ENCODE results near the gene SLC17A3.

Gene SLC17A3

DNA sequence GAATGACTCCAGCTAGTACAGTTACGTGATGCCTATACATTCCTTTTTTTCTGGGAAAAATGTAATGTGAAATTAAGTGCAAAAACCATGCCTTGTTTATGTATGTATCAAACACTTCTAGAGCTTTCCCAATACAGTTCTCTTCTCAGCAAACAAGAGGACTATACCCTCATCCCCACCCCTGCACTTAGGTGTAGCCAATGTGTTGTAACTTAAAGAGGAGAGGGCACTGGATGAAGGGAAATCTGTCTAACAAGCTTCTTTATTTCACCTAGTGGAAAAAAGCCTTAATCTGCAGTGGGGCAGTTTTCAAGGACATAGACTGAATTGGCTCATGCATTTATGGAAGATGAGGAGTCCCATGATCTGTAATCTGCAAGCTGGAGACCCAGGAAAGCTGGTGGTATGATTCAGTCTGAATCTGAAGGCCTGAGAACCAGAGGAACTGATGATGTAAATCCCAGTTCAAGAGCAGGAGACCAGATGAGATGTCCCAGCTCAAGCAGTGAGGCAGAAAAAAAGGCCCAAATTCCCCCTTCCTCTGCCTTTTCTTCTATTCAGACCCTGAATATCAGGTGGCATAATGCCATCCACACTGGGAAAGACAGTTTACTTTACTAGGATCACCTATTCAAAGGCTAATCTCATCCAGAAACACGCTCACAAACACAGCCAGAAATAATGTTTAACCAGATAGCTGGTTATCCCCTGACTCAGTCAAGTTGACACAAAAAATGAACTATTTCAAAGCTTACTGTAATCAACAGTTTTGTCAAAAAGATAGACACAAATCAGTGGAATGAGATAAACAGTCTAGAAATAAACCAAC lies 25.8 kb upstream of the SLC17A3 start:
- Mint-ChIP-seq H3K27ac (no peak overlapping the region), H3K4me3 (no peak overlapping the region), H3K9me3 (no peaks in the 10 kb centered on the region), H3K27me3 (peaks cover 6% of the 10 kb centered on the region), H3K4me1 (ENCODE audit: low read depth) (peaks cover 9% of the 10 kb centered on the region), H3K36me3 (ENCODE audit: low read depth) (no peaks in the 10 kb centered on the region)
- no peak for DNase-seq

GRCh38 chr6:25899123-25899522 lies 25.1 kb upstream of the SLC17A3 start:
- Mint-ChIP-seq H3K4me3 (no peak overlapping the region), H3K4me1 (ENCODE audit: low read depth) (peaks cover 9% of the 10 kb centered on the region), H3K36me3 (ENCODE audit: low read depth) (no peaks in the 10 kb centered on the region), H3K27ac (no peak overlapping the region), H3K9me3 (no peaks in the 10 kb centered on the region), H3K27me3 (peaks cover 9% of the 10 kb centered on the region)
- no peak for DNase-seq

DNA sequence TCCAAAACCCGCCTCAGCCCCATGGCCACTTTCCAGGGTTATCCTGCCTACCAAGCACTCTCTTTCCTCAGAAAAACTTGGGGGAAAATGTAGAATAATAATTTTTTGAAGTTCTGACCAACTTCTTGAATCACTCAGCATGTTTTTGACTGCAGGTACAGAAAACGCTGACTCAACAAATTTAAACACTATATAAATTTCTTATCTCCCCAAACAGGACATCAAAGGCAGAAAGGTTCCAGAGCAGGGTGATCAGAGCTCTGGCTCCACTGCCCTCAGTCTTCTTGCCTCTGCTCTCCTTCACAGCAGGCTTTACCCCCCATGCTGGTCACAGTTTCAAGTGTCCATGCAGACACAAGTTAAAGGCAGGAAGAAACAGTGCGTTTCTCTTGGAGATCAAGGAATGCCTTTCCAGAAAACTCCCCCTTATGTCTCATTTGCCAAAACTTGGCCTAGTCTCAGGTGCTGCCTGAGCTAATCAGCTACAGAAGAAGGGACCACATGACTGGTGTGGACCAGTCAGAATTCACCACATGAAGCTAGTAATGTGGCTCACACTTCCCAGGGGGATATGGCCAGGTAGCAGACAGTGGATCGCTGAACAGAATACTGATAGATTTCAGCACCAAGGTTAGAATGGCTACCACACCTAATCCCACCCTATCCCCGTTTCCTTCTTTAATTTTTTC lies 24.4 kb upstream of the SLC17A3 start:
- H3K27me3 Mint-ChIP-seq = peaks cover 11% of the 10 kb centered on the region
- H3K27ac Mint-ChIP-seq = no peak overlapping the region
- H3K9me3 Mint-ChIP-seq = no peaks in the 10 kb centered on the region
- H3K4me1 Mint-ChIP-seq (ENCODE audit: low read depth) = peaks cover 9% of the 10 kb centered on the region
- DNase-seq = no peak
- H3K36me3 Mint-ChIP-seq (ENCODE audit: low read depth) = no peaks in the 10 kb centered on the region
- no peak overlapping the region for H3K4me3 Mint-ChIP-seq

- DNase-seq = no peak
- Mint-ChIP-seq H3K4me3 (no peak overlapping the region), H3K9me3 (no peaks in the 10 kb centered on the region), H3K36me3 (ENCODE audit: low read depth) (no peaks in the 10 kb centered on the region), H3K4me1 (ENCODE audit: low read depth) (peaks cover 9% of the 10 kb centered on the region), H3K27me3 (peaks cover 5% of the 10 kb centered on the region), H3K27ac (no peak overlapping the region)
These were observed 22.2 kb upstream of the SLC17A3 start for GRCh38 chr6:25896252-25896651.

- DNase-seq = no peak
- Mint-ChIP-seq H3K27me3 (peaks cover 5% of the 10 kb centered on the region), H3K4me1 (ENCODE audit: low read depth) (peaks cover 7% of the 10 kb centered on the region), H3K36me3 (ENCODE audit: low read depth) (no peaks in the 10 kb centered on the region), H3K9me3 (no peaks in the 10 kb centered on the region), H3K4me3 (no peak overlapping the region), H3K27ac (no peak overlapping the region)
These were observed 21.7 kb upstream of the SLC17A3 start for GRCh38 chr6:25895771-25896170.

GRCh38 chr6:25893778-25894177 lies 19.7 kb upstream of the SLC17A3 start:
- no peak overlapping the region for H3K4me3 Mint-ChIP-seq
- no peak for DNase-seq
- no peak overlapping the region for H3K27ac Mint-ChIP-seq
- H3K27me3 Mint-ChIP-seq = peaks cover 15% of the 10 kb centered on the region
- no peaks in the 10 kb centered on the region for H3K36me3 Mint-ChIP-seq (ENCODE audit: low read depth)
- no peaks in the 10 kb centered on the region for H3K4me1 Mint-ChIP-seq (ENCODE audit: low read depth)
- no peaks in the 10 kb centered on the region for H3K9me3 Mint-ChIP-seq

DNA sequence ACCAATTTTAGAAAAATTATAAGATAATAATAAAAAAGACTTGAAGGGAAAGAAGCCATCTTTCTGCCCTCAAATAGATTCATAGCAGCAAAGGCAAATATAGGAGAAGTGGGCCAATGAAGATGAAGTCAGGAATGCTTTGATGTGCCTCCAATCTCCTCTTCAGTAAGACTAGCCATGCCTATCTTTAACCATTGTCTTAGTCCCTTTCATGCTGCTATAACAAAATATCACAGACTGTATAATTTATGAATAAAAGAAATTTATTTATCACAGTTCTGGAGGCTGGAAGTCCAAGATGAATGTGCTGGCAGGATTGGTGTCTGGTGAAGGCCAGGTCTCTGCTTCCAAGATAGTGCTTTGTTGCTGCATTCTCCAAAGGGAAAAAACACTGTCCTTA lies 18.8 kb upstream of the SLC17A3 start:
- Mint-ChIP-seq H3K4me3 (no peak overlapping the region), H3K4me1 (ENCODE audit: low read depth) (no peaks in the 10 kb centered on the region), H3K9me3 (no peaks in the 10 kb centered on the region), H3K27me3 (peaks cover 15% of the 10 kb centered on the region), H3K27ac (no peak overlapping the region), H3K36me3 (ENCODE audit: low read depth) (no peaks in the 10 kb centered on the region)
- no peak for DNase-seq

GRCh38 chr6:25889877-25890853 lies 16.1 kb upstream of the SLC17A3 start:
- no peak overlapping the region for H3K27ac Mint-ChIP-seq

GRCh38 chr6:25888626-25889025 lies 14.6 kb upstream of the SLC17A3 start:
- Mint-ChIP-seq H3K36me3 (ENCODE audit: low read depth) (no peaks in the 10 kb centered on the region), H3K4me3 (no peak overlapping the region), H3K9me3 (no peaks in the 10 kb centered on the region), H3K4me1 (ENCODE audit: low read depth) (no peaks in the 10 kb centered on the region), H3K27ac (no peak overlapping the region), H3K27me3 (peaks cover 12% of the 10 kb centered on the region)
- DNase-seq = no peak

More at GRCh38 chr6:25889877-25890853, 16.1 kb upstream of the SLC17A3 start:
- H3K27me3 Mint-ChIP-seq = peaks cover 18% of the 10 kb centered on the region
- no peaks in the 10 kb centered on the region for H3K4me1 Mint-ChIP-seq (ENCODE audit: low read depth)
- H3K36me3 Mint-ChIP-seq (ENCODE audit: low read depth) = no peaks in the 10 kb centered on the region
- DNase-seq = no peak
- no peaks in the 10 kb centered on the region for H3K9me3 Mint-ChIP-seq
- H3K4me3 Mint-ChIP-seq = no peak overlapping the region

GRCh38 chr6:25886066-25886465 lies 12.0 kb upstream of the SLC17A3 start:
- Mint-ChIP-seq H3K4me3 (no peak overlapping the region), H3K27ac (no peak overlapping the region), H3K9me3 (no peaks in the 10 kb centered on the region), H3K27me3 (peaks cover 18% of the 10 kb centered on the region), H3K4me1 (ENCODE audit: low read depth) (peaks cover 10% of the 10 kb centered on the region), H3K36me3 (ENCODE audit: low read depth) (no peaks in the 10 kb centered on the region)
- no peak for DNase-seq

DNA sequence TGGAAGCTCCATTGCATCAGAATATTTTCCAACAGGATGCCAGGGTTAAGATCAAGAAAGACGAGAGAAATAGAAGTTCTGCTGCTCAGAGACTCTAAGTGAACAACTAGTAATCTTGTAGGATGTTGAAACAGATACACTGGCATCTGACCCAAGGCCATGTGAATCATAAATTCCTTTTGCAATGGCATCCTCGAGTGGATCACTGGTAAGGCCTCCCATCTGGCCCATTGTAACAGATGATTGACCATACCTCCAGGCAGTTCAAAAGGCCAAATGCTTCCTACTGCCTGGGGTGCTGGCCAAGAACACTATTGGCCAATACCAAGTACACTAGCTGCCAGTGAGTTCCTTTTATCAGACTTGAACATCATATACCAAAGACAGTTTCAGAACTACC lies 9.9 kb upstream of the SLC17A3 start:
- Mint-ChIP-seq H3K27ac (no peak overlapping the region), H3K4me3 (no peak overlapping the region), H3K27me3 (peaks cover 9% of the 10 kb centered on the region), H3K36me3 (ENCODE audit: low read depth) (no peaks in the 10 kb centered on the region), H3K9me3 (no peaks in the 10 kb centered on the region), H3K4me1 (ENCODE audit: low read depth) (peaks cover 10% of the 10 kb centered on the region)
- no peak for DNase-seq

- Mint-ChIP-seq H3K27me3 (peaks cover 13% of the 10 kb centered on the region), H3K36me3 (ENCODE audit: low read depth) (no peaks in the 10 kb centered on the region), H3K4me1 (ENCODE audit: low read depth) (peaks cover 10% of the 10 kb centered on the region), H3K4me3 (no peak overlapping the region), H3K27ac (no peak overlapping the region), H3K9me3 (no peaks in the 10 kb centered on the region)
- no peak for DNase-seq
These were observed 9.5 kb upstream of the SLC17A3 start for GRCh38 chr6:25883536-25883935.

DNA sequence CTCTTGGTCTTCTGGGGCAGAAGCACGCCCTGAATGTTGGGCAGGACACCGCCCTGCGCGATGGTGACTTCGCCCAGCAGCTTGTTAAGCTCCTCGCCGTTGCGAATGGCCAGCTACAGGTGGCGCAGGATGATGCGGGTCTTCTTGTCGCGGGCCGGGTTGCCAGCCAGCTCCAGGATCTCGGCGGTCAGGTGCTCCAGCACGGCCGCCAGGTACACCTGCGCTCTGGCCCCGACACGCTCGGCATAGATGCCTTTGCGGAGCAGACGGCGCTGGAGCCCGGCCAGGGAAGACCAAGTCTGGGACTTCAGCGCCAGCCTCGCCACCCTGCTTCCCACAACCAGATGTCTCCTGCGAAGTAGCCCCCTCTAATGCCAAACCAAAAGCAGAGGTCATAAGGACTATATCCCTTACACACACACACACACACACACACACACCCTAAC lies 8.0 kb upstream of the SLC17A3 start:
- no peaks in the 10 kb centered on the region for H3K36me3 Mint-ChIP-seq (ENCODE audit: low read depth)
- H3K27ac Mint-ChIP-seq = peak overlapping the region; percentile 24
- H3K4me3 Mint-ChIP-seq = peak overlapping the region; percentile 80
- peaks cover 15% of the 10 kb centered on the region for H3K27me3 Mint-ChIP-seq
- peaks cover 10% of the 10 kb centered on the region for H3K4me1 Mint-ChIP-seq (ENCODE audit: low read depth)
- no peaks in the 10 kb centered on the region for H3K9me3 Mint-ChIP-seq
- peak; percentile 68 for DNase-seq

GRCh38 chr6:25880601-25881000 lies 6.6 kb upstream of the SLC17A3 start:
- H3K9me3 Mint-ChIP-seq = no peaks in the 10 kb centered on the region
- no peak overlapping the region for H3K4me3 Mint-ChIP-seq
- H3K27ac Mint-ChIP-seq = no peak overlapping the region
- peaks cover 12% of the 10 kb centered on the region for H3K27me3 Mint-ChIP-seq
- no peak for DNase-seq
- H3K4me1 Mint-ChIP-seq (ENCODE audit: low read depth) = peaks cover 10% of the 10 kb centered on the region
- no peaks in the 10 kb centered on the region for H3K36me3 Mint-ChIP-seq (ENCODE audit: low read depth)

All from activated T-cell treated with anti-CD3 and anti-CD28 coated beads, Interleukin-2, amount 50 U/mL, for 24 hours (primary cell).